RKO (cell line): ENCODE measurements around the gene PTS.
"Not testable (repeated sequence)": the region's sequence is repeated elsewhere in the genome, so short reads cannot be mapped to it uniquely, and the experiment has no call there.

Source experiments
- DNase-seq: peaks from one replicate; pipeline ENCODE4 v3.0.0-alpha.2; 2016; ENCODE audit warnings: low spot score

Gene PTS

GRCh38 chr11:112226062-112226830 is at the start of gene PTS:
Gene PTS (plus strand): TSS chr11:112226428. CDS start chr11:112226444, 16 bp downstream.
- peak; percentile 89 for DNase-seq

- no peak for DNase-seq
Observed at GRCh38 chr11:112177589-112177988, 48.6 kb upstream of the PTS start.

- DNase-seq = no peak
Observed at GRCh38 chr11:112178428-112178827, 47.8 kb upstream of the PTS start.

GRCh38 chr11:112178936-112179335 is 47.3 kb upstream of the PTS start:
- DNase-seq = no peak

- DNase-seq = no peak
Observed at GRCh38 chr11:112179601-112180000, 46.6 kb upstream of the PTS start.

- no peak for DNase-seq
Observed at GRCh38 chr11:112182867-112183266, 43.4 kb upstream of the PTS start.

- no peak for DNase-seq
Observed at GRCh38 chr11:112185883-112186282, 40.3 kb upstream of the PTS start.

GRCh38 chr11:112186304-112186703 is 39.9 kb upstream of the PTS start:
- DNase-seq = no peak

- not testable (repeated sequence) for DNase-seq
Observed at GRCh38 chr11:112195113-112195512, 31.1 kb upstream of the PTS start.

GRCh38 chr11:112195951-112196351 is 30.3 kb upstream of the PTS start:
- DNase-seq = no peak

- DNase-seq = no peak
Observed at GRCh38 chr11:112196519-112197087, 29.6 kb upstream of the PTS start.

GRCh38 chr11:112199101-112199500 is 27.1 kb upstream of the PTS start:
- DNase-seq = not testable (repeated sequence)

GRCh38 chr11:112200252-112200651 is 26.0 kb upstream of the PTS start:
- DNase-seq = no peak

- DNase-seq = no peak
Observed at GRCh38 chr11:112206071-112206470, 20.2 kb upstream of the PTS start.

GRCh38 chr11:112210890-112211289 is 15.3 kb upstream of the PTS start:
- no peak for DNase-seq

- no peak for DNase-seq
Observed at GRCh38 chr11:112211536-112211935, 14.7 kb upstream of the PTS start.

GRCh38 chr11:112212290-112212689 is 13.9 kb upstream of the PTS start:
- no peak for DNase-seq

- no peak for DNase-seq
Observed at GRCh38 chr11:112212710-112213109, 13.5 kb upstream of the PTS start.

GRCh38 chr11:112213753-112214152 is 12.5 kb upstream of the PTS start:
- no peak for DNase-seq

- no peak for DNase-seq
Observed at GRCh38 chr11:112215621-112216020, 10.6 kb upstream of the PTS start.

GRCh38 chr11:112216561-112217105 is 9.6 kb upstream of the PTS start:
- DNase-seq = no peak

GRCh38 chr11:112219476-112220232 is 6.6 kb upstream of the PTS start:
- peak; percentile 81 for DNase-seq
